Right renal pelvis (tissue), 4 donors: ENCODE results near the gene MYLIP. TPM values are rescaled to one million over a fixed set of nuclear protein-coding genes. Genes with fewer than 3 reads are reported as not detected.
"Not testable (repeated sequence)": the region's sequence is repeated elsewhere in the genome, so short reads cannot be mapped to it uniquely, and the experiment has no call there.

Experiments
- DNase-seq, 4 donors: peaks; one replicate each; pipeline ENCODE4 v3.0.0-alpha.2; 2013; ENCODE audit warnings: low read depth in 4 of 4, low spot score in 3 of 4, missing footprints in 1 of 4
- polyA plus RNA-seq, 4 donors: library from polyadenylated mRNA; unstranded; fragments of 120-200 nt; gene quantifications; one replicate each; pipeline ENCODE4 v1.2.1, GENCODE V29; 2013; ENCODE audit not compliant: insufficient read length in 4 of 4

The MYLIP gene
- polyA plus RNA-seq, 4 donors, result 43.3 to 60.1 (median 54.9) TPM

GRCh38 chr6:16168121-16168520 is 39.2 kb downstream of the MYLIP start:
- DNase-seq, result no peak

GRCh38 chr6:16168858-16169257 is 40.0 kb downstream of the MYLIP start:
- DNase-seq, result no peak

GRCh38 chr6:16171400-16171799 is 42.5 kb downstream of the MYLIP start:
- DNase-seq, result no peak

GRCh38 chr6:16173167-16173940 is 44.5 kb downstream of the MYLIP start:
- DNase-seq, result no peak

GRCh38 chr6:16174416-16175078 is 45.7 kb downstream of the MYLIP start:
- DNase-seq, result no peak

- DNase-seq, result not testable (repeated sequence)
Observed at GRCh38 chr6:16176600-16176999, 47.7 kb downstream of the MYLIP start.

DNA sequence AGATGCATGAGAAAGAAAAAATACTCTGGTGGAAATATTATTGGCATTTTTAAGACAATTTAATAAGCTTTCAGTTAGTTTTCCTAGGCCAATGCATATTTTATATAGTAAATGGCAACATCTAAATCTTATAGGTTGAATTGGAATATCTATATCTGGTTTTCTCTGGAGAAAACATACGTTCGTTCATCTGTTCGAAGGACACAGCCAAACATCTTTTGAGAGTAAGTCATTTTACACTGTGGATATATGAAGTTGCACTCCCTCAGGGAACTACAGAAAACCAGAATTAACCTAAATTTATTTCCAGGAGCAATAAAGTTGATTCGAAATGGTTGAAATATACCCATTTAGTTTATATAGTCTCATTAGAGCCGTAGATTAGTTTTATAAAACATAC is 49.0 kb downstream of the MYLIP start:
- no peak for DNase-seq

DNA sequence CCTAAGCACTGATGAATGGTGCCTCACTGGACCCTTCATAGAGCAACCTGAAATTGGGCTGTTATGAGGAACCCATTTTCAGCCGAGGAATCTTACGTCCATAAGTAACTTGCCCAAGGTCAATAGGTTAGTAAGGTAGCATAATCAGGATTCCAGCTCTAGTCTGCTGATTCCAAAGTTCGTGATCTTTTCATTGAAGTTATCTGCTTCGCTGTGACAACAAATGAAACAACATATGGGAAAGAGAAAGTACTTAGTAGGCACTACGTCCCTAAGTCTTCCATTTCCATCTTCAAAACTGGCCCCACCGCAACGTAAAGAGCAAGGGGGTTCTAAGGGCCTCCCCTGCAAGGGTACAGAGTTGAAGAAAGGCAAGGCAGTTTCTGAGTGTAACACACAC is 49.5 kb downstream of the MYLIP start:
- no peak for DNase-seq

GRCh38 chr6:16179063-16179462 is 50.2 kb downstream of the MYLIP start:
- no peak for DNase-seq

GRCh38 chr6:16179970-16180431 is 51.1 kb downstream of the MYLIP start:
- no peak for DNase-seq

DNA sequence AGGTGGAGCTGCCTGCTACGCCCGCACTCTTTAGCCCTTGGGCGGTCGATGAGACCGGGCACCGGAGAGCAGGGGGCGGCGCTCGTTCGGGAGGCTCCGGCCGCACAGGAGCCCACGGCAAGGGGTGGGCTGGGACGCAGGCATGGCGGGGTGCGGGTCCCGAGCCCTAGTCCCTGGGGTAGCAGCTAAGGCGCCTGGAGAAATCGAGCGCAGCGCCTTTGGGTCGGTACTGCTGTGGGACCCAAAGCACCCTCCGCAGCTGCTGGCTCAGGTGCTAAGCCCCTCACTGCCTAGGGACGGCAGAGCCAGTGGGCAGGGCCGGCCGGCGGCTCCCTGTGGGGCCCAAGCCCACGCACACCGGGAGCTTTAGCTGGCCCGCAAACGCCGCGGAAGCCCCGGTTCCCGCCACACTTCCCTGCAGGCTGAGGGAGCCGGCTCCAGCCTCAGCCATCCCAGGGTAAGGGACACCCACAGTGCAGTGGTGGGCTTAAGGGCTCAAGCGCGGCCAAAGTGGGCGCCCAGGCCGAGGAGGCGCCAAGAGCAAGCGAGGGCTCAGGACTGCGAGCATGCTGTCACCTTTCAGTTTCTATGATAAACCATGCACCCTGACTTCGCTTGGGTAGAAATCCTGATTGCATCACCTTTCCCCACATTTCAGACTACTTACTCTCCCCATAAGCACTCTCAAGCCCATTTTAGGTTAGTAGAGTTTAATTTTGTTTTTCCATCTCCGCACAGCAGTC is 52.0 kb downstream of the MYLIP start:
- DNase-seq, result no peak

DNA sequence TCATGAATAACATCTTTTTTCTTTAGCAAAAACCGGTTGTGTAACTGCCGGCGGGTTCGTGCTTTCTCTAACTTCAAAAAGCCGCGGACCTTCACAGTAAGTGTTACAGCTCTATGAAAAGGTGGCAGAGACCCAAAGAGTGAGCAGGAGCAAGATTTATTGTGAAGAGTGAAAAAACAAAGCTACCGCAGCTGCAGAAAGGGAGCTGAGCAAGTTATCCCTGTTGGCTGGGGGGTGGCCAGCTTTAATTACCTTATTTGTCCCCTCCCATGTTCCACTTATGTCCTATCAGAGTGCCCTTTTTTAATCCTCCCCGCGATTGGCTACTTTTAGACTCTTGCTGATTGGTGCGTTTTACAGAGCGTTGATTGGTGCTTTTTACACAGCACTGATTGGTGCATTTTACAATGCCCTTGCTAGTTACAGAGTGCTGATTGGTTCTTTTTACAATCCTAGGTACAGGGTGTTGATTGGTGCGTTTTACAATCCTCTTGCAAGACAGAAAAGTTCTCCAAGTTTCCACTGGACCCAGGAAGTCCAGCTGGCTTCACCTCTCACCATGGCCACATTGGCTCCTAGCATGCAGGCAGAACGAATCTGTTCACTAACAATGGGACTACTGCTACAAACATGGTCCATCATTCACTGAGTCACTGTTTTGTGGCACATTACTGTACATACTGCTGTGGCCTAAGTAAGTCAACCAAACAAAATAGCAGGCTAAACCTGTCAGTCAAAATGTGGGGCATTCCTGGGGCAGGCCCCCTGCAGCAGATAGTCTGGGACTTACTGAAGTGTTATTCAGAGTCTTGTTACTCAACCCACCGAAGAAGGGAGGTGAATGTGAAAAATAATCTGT is 52.8 kb downstream of the MYLIP start:
- DNase-seq, result no peak

DNA sequence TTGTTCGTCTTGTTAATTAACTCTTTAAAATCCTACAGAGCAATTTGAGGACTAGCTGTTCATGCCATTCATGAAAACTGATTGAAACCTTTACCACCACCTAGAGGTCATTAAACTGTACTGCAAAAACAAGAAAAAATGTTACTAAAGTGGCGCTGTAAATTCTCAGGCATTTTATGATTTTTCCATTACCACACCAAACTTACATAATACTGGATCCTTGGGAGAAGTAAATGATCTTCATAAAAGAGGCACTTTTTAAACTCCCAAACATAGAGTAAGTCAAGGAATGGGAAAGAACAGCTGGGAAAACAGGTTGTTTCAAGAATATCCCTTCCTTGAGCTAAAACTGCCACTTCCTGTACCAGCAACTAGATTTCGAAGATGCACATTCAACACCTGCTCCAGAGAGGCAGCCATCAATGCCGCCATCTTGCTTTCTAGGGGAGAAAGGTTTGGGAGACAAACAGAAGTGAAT is 54.3 kb downstream of the MYLIP start:
- DNase-seq, result no peak

DNA sequence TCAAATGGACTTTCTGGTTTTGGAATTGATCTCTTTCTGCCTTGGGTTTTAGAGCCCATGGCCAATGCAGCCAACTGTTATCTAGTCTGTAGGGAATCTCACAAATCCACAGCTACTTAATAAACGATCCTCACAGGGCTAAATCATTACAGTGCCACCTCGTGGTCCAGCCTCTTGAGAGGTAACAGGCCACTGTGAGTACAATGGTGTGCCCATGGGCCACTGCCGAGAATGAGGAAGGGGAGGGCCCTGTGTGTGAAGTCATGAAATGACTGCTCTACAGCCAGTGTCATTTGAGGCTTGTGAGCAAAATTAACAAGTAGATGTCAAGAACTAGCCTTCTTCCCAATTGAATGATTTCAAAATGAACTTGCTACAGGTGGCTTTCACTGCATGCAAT is 55.2 kb downstream of the MYLIP start:
- no peak for DNase-seq

GRCh38 chr6:16184551-16184950 is 55.7 kb downstream of the MYLIP start:
- no peak for DNase-seq

DNA sequence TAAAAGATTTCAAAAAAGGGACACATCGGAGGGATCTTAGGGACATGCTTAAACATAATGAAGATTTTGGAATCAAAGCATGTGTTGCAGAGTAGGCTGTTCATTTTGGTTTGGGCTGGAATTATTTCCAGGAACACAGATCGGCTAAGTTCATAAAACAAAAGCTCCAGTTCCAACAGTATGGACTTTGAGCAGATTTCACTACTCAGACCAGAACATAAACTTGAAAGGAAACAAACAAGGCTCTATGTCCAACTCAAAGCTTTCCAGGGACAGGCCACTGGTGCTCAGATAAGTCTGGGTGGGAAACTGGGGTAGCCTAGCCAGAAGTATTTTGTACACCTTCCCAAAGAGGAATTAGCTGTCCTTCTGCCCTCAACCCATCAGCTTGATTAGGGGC is 58.3 kb downstream of the MYLIP start:
- DNase-seq, result no peak

GRCh38 chr6:16190214-16190613 is 61.3 kb downstream of the MYLIP start:
- DNase-seq, result no peak

- no peak for DNase-seq
Observed at GRCh38 chr6:16196260-16196983, 67.5 kb downstream of the MYLIP start.

DNA sequence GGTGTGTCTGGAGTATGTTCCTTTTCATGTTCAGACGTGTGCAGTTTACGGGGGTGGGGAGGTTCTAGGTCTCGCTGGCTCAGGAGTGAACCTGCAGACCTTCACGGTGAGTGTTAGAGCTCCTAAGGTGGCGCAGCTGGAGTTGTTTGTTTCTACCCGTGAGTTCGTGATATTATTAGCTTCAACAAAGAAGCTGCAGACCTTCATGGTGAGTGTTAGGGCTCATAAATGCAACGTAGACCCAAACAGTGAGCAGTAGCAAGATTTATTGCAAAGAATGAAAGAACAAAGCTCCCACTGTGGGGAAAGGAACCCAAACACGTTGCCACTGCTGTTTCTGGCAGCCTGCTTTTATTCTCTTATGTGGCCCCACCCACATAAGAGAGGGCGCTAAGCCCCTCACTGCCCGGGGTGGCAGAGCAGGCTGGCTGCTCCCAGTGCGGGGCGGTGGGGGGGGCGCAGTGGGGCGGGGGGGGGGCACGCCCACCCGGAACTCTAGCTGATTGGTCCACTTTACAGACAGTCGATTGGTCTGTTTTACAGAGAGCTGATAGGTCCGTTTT is 68.2 kb downstream of the MYLIP start:
- no peak for DNase-seq
